GM10266 (cell line): ENCODE results near the gene CPEB4.

ENCODE experiments used
- DNase-seq: peaks from one replicate; pipeline ENCODE4 v3.0.0; 2012; ENCODE audit errors: extremely low spot score
- TF ChIP-seq, protein P1 (sequence below): IDR thresholded peaks from 2 replicates; pipeline ENCODE4 v1.5.1; 2012; ENCODE audit warnings: mild to moderate bottlenecking, low read depth; ENCODE audit not compliant: control insufficient read depth, insufficient read depth; ENCODE audit errors: missing control alignments

Gene CPEB4

DNA sequence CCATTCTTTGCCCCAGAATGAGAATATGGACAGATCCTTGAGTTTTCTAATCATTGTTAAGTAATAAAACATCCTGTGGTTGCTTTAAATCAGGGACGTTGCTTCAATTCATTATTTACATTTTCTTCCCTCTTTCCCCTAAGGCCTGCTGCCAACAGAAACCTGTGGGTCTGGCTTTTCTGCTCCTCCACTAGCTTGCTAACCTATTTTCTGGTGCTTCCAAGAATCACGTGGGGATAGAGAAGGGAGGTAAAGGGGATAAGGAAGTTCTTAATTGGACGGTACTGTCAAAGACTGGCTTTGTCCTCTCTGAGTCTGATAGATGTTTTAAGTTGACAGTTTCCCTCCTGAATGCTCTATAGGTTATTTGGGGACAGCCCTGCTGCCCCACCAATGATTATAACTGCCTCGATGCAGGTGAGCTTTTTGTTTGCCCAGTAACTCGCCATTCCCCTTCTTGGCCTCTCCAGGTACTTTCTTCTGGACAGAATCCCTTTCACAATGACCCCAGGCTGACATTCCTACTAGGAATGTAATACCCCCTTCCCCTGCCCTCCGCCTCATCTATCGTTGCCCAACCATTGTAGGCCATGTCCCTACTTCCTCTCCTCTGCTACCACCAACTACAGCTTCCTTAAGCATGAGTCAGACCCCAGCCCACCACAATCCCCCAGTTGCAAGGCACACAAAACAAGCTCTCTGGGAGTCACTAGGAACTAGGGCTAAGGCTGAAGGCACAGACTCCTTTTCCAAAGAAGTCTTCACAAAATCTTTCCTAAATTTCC, 19.9 kb upstream of the CPEB4 start:
- no peak for DNase-seq
- TF ChIP-seq, protein P1, sequence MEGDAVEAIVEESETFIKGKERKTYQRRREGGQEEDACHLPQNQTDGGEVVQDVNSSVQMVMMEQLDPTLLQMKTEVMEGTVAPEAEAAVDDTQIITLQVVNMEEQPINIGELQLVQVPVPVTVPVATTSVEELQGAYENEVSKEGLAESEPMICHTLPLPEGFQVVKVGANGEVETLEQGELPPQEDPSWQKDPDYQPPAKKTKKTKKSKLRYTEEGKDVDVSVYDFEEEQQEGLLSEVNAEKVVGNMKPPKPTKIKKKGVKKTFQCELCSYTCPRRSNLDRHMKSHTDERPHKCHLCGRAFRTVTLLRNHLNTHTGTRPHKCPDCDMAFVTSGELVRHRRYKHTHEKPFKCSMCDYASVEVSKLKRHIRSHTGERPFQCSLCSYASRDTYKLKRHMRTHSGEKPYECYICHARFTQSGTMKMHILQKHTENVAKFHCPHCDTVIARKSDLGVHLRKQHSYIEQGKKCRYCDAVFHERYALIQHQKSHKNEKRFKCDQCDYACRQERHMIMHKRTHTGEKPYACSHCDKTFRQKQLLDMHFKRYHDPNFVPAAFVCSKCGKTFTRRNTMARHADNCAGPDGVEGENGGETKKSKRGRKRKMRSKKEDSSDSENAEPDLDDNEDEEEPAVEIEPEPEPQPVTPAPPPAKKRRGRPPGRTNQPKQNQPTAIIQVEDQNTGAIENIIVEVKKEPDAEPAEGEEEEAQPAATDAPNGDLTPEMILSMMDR: no peak

DNA sequence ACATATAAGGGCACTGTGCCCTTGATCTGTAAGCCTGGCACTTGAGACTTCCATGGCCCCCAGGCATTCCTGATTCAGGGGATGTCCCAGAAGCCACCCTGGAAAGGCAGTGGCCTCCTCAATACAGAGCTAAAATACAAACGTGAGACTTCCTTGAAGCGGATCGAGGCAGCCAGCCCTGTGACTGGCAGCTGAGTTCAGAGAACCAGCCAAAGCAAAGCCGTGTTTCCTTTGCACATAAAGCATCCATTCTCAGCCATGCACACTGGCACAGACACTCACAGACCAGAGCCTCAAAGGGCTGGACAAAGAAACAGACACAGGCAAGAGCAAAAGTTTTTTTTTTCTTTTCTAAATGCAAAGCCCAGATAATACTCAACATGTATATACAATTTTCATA, 18.8 kb upstream of the CPEB4 start:
- TF ChIP-seq, protein P1: no peak

DNA sequence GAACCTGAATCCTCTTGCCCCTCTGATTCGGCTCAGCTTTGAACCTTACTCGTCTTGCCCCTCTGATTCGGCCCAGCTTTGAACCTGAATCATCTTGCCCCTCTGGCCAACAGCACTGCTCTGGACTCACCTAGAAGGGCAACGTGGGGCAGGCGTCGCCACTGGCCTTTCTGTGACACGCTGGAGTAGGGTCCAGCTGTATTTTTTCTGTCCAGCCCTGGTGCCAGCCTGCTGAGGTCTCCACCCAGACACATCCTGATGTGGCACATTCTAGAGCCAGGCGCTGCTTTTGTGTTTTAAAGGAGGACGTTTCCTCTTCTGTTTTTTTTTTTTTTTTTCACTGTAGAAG, 15.2 kb upstream of the CPEB4 start:
- TF ChIP-seq, protein P1: no peak
- DNase-seq: no peak

More for the DNA sequence above, 18.8 kb upstream of the CPEB4 start:
- DNase-seq: no peak

DNA sequence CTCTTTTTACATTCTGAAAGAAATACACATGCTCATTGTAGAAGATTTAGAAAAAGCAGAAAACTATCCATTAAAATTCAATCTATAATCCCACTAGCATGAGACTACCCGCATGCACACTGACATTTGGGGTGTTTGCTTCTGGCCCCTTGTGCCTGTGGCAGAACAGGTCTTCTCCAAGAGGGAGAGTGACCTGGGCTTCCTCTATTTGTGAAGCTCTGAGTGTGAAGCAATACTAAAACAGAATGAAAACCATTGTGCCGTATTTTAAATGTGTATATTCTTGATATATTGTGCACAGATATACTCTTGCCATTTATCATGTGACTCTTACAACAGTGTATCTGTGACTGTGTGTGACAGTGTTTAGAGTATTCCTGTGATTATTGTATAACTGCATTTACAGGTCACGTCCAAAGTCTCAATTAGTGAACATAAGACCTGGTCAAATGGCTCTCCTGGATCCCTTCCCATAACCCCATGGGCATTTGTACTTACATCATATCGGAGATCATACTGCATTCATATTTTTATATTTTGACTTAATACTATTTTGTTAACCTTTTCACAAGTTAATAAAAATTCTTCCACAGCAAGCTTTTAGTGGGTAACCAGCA, 14.7 kb upstream of the CPEB4 start:
- no peak for DNase-seq
- TF ChIP-seq, protein P1: no peak

DNA sequence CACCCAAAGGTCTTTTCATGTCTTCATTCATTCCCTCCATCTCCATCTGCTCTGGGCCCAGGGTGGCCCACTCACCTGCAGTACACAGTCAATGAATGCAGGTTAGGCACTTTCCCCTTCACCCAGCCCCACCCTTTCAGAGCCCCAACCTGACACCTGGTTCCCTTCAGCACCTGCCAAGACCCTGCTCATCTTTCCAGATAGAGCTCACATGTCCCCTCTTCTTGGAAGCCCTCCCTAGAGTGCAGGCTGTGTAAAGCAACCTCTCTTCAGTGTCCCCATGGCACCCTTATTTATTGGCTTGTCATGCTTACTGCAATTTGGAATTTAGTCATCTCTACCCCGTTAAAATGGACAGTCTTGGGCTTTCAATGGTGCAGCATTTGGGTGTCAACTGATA, 13.0 kb upstream of the CPEB4 start:
- TF ChIP-seq, protein P1: no peak
- DNase-seq: no peak

DNA sequence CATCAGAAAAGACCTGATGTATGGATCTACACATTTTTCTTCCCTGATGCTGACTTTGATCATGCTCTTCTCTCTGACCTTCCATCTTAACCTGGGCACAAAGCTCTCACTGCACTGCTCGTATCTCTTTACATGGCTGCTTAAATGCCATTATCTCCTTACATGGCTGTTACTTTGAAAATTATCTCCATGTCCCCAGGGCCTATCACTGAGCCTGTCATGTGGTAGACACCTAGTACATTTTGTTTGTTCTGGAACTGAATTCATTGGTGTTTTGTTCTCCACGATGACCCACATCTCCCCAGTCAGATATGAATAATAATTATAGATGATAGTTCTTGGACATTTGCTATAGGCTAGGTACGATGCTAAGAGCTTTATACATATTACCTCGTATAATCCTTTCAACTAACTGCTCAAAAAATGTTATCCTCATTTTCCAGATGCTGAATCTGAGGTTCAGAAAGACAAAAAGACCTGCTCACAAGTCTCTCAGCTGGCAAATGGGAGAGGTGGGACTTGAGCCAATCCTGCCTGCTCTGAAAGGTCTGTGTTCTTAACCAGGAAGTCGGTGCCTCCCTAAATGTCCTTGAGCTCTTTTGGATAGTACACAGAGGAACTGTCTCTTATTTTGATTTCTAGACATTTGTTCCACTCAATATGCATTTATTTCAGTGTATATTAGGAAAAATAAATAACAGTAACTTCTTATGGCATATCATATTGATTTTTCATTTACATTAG, 9.8 kb upstream of the CPEB4 start:
- TF ChIP-seq, protein P1: no peak

More for the DNA sequence above, 9.8 kb upstream of the CPEB4 start:
- no peak for DNase-seq
